Keratinocyte (primary cell): ENCODE results near the gene BSDC1. TPM values are rescaled to one million over a fixed set of nuclear protein-coding genes. Genes with fewer than 3 reads are reported as not detected.
"Not testable (repeated sequence)": the region's sequence is repeated elsewhere in the genome, so short reads cannot be mapped to it uniquely, and the experiment has no call there.

ENCODE experiments used
- DNase-seq: peaks from one replicate; pipeline ENCODE4 v3.0.0-alpha.2; 2011; ENCODE audit warnings: low read depth, missing footprints, low spot score
- FAIRE-seq: peaks from 2 replicates; lab custom pipeline; 2011; peaks lifted over from hg19 to GRCh38; lab: Jason Lieb, UNC
- H2AFZ ChIP-seq: 2 replicates; pipeline ENCODE4 v1.6.0; 2012; ENCODE audit warnings: low read length, control low read depth, inconsistent platforms; ENCODE audit not compliant: control insufficient read depth
- H3K27ac ChIP-seq: 2 replicates; pipeline ENCODE4 v1.5.1; 2011; ENCODE audit warnings: low read length; ENCODE audit not compliant: control insufficient read depth, insufficient read depth
- H3K27me3 ChIP-seq: 3 replicates; pipeline ENCODE4 v1.6.0; 2011; ENCODE audit warnings: low read length; ENCODE audit not compliant: control insufficient read depth, insufficient read depth; ENCODE audit errors: extremely low read depth
- H3K36me3 ChIP-seq, 2 experiments: 2 replicates in 1 of 2; 3 replicates in 1 of 2; pipeline ENCODE4 v1.5.1; 2011; ENCODE audit warnings: low read length in 2 of 2, mild to moderate bottlenecking in 1 of 2; ENCODE audit not compliant: control insufficient read depth in 2 of 2, insufficient read depth in 2 of 2; ENCODE audit errors: extremely low read depth in 1 of 2
- H3K4me1 ChIP-seq: 3 replicates; pipeline ENCODE4 v1.5.1; 2011; ENCODE audit warnings: low read length; ENCODE audit not compliant: control insufficient read depth, insufficient read depth; ENCODE audit errors: extremely low read depth
- H3K4me2 ChIP-seq: 3 replicates; pipeline ENCODE4 v1.6.0; 2011; ENCODE audit warnings: low read depth, low read length; ENCODE audit not compliant: control insufficient read depth, insufficient read depth; ENCODE audit errors: extremely low read depth
- H3K4me3 ChIP-seq, 3 experiments: fragments of 200-600 bp in 1 of 3; sonication (generic) in 1 of 3; 2 replicates in 2 of 3; 3 replicates in 1 of 3; pipeline ENCODE4 v1.5.1; 2011 to 2016; ENCODE audit warnings: low read length in 3 of 3, mild to moderate bottlenecking in 3 of 3, control low read depth in 2 of 3, inconsistent platforms in 1 of 3, low read depth in 1 of 3, mixed read lengths in 1 of 3, mixed run types in 1 of 3, moderate library complexity in 1 of 3; ENCODE audit not compliant: control insufficient read depth in 2 of 3, insufficient read depth in 2 of 3; ENCODE audit errors: extremely low read depth in 1 of 3
- H3K79me2 ChIP-seq: 2 replicates; pipeline ENCODE4 v1.6.0; 2012; ENCODE audit warnings: low read length; ENCODE audit not compliant: control insufficient read depth, insufficient read depth
- H3K9ac ChIP-seq: 3 replicates; pipeline ENCODE4 v1.6.0; 2011; ENCODE audit warnings: low read length; ENCODE audit not compliant: control insufficient read depth, insufficient read depth; ENCODE audit errors: extremely low read depth
- H3K9me1 ChIP-seq: 3 replicates; pipeline ENCODE4 v1.6.0; 2011; ENCODE audit warnings: low read length; ENCODE audit not compliant: control insufficient read depth, insufficient read depth; ENCODE audit errors: extremely low read depth
- H3K9me3 ChIP-seq: 2 replicates; pipeline ENCODE4 v1.5.1; 2012; ENCODE audit warnings: low read depth, low read length; ENCODE audit not compliant: control insufficient read depth
- H4K20me1 ChIP-seq: 3 replicates; pipeline ENCODE4 v1.6.0; 2011; ENCODE audit warnings: low read length; ENCODE audit not compliant: control insufficient read depth, insufficient read depth; ENCODE audit errors: extremely low read depth
- EZH2 ChIP-seq: IDR thresholded peaks from one replicate; pipeline ENCODE4 v1.6.1; 2012; ENCODE audit warnings: inconsistent platforms, mild to moderate bottlenecking, low read length, moderate library complexity
- dilution Hi-C: fragments of 300-500 bp; cut with MboI; formaldehyde crosslinking; loops from one replicate; pipeline ENCODE4 v1.7.0; 2020; ENCODE audit warnings: low sequenced_read_pairs; ENCODE audit not compliant: extremely low pct_ligation_motif_present
- polyA minus RNA-seq, 3 experiments: library from RNA; depleted of rRNA, polyadenylated mRNA; stranded (reverse); fragments of >200 nt; gene quantifications; 1 replicate in 1 of 3; 2 replicates in 1 of 3; 3 replicates in 1 of 3; pipeline ENCODE4 v1.2.3, GENCODE V29; 2011
- polyA plus RNA-seq, 5 experiments: library from polyadenylated mRNA; depleted of rRNA in 3 of 5; stranded (reverse) in 3 of 5; stranded (forward) in 1 of 5; unstranded in 1 of 5; fragments of >200 nt; gene quantifications; 1 replicate in 1 of 5; 2 replicates in 3 of 5; 3 replicates in 1 of 5; pipeline versions ENCODE4 v1.2.1 to v1.2.3, GENCODE V29; 2011 to 2012; ENCODE audit warnings: missing spikeins in 2 of 5, low read depth in 1 of 5, low replicate concordance in 1 of 5
- TF ChIP-seq, protein P1 (sequence below), 3 experiments: IDR thresholded peaks in 1 of 3; conservative IDR thresholded peaks in 1 of 3; optimal IDR thresholded peaks in 1 of 3; 2 replicates in 2 of 3; 3 replicates in 1 of 3; pipeline versions ENCODE3 to v1.5.1; 2011; ENCODE audit warnings: low read length in 3 of 3, mild to moderate bottlenecking in 3 of 3, moderate library complexity in 2 of 3, control low read depth in 1 of 3, inconsistent platforms in 1 of 3; ENCODE audit not compliant: insufficient read depth in 2 of 3; ENCODE audit errors: extremely low read depth in 1 of 3

Gene BSDC1, protein sequence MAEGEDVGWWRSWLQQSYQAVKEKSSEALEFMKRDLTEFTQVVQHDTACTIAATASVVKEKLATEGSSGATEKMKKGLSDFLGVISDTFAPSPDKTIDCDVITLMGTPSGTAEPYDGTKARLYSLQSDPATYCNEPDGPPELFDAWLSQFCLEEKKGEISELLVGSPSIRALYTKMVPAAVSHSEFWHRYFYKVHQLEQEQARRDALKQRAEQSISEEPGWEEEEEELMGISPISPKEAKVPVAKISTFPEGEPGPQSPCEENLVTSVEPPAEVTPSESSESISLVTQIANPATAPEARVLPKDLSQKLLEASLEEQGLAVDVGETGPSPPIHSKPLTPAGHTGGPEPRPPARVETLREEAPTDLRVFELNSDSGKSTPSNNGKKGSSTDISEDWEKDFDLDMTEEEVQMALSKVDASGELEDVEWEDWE
- polyA plus RNA-seq (37.1 to 51.8 TPM (median 38.1 TPM) in 3 replicates), polyA minus RNA-seq (26.5 to 30.4 TPM (median 30.3 TPM) in 3 replicates)
- polyA plus RNA-seq (2011; ENCODE audit: low read depth): 22.5 TPM
- polyA plus RNA-seq (2011; cell fraction: cytosol; rRNA removed): 37.9 and 38.0 TPM in 2 replicates
- polyA plus RNA-seq (2011; cell fraction: nucleus; rRNA removed): 70.8 TPM in 2 replicates
- polyA plus RNA-seq (2012; ENCODE audit: low replicate concordance): 29.6 and 42.9 TPM in 2 replicates
- polyA minus RNA-seq (2011; cell fraction: cytosol; rRNA and poly(A)+ RNA removed): 21.7 TPM
- polyA minus RNA-seq (2011; cell fraction: nucleus; rRNA and poly(A)+ RNA removed): 25.7 and 36.5 TPM in 2 replicates

DNA sequence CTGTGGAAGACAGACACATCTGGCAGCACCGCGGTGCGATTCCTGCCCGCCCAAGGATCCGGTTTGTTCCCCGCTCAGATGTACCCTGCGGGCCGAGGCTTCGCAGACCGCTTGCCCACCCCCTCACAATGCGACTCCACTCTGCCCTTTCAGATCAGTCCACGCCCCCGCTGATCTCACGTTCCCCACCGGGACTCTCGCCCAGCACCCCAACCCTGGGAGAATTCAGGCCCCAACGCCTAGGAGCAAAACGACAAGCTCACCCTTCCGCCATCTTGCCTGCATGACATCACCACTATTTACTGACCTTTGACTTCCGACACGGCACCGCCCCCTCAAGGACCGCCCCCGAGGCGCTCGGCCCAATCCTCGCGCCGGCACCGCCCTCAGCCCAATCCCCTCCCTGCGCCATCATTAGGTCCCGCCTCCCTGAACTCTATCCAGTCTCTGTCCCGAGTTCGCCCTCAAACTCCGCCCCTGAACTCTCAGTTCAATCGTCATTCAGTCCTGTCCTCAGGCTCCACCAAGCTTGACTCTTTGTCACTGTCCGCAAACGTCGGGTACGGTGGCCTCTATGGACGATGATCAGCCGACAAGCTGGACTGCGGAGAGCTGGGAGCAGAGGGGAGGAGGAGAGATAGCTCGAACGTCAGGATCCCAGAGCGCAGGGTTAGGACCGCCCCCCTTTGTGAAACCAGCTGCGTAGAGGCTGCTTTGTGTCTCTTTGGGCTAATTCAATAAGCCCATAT is at the start of gene BSDC1:
Gene BSDC1 (minus strand): TSS at position 301 of the 749 bp plus-strand sequence. CDS start 27 bp downstream, at position 274.
- Histone ChIP-seq H3K79me2 (peaks cover 26% of the 10 kb centered on the region), H4K20me1 (no peaks in the 10 kb centered on the region), H3K36me3 (peaks cover 10 to 14% of the 10 kb centered on the region in 2 experiments), H3K9me1 (no peaks in the 10 kb centered on the region), H3K4me2 (peak within 1 kb of the TSS; percentile 100), H3K9ac (peak within 1 kb of the TSS; percentile 99), H3K9me3 (no peaks in the 10 kb centered on the region), H2AFZ (peak within 1 kb of the TSS; percentile 98), H3K4me1 (peaks cover 9% of the 10 kb centered on the region), H3K4me3 (peak within 1 kb of the TSS; percentile 88 to 98 (median 93)), H3K27me3 (no peaks in the 10 kb centered on the region), H3K27ac (peak within 1 kb of the TSS; percentile 96)
- DNase-seq (peak; percentile 94), FAIRE-seq (peak; percentile 93)
- dilution Hi-C loops: no loop called here
- TF ChIP-seq, protein P1, sequence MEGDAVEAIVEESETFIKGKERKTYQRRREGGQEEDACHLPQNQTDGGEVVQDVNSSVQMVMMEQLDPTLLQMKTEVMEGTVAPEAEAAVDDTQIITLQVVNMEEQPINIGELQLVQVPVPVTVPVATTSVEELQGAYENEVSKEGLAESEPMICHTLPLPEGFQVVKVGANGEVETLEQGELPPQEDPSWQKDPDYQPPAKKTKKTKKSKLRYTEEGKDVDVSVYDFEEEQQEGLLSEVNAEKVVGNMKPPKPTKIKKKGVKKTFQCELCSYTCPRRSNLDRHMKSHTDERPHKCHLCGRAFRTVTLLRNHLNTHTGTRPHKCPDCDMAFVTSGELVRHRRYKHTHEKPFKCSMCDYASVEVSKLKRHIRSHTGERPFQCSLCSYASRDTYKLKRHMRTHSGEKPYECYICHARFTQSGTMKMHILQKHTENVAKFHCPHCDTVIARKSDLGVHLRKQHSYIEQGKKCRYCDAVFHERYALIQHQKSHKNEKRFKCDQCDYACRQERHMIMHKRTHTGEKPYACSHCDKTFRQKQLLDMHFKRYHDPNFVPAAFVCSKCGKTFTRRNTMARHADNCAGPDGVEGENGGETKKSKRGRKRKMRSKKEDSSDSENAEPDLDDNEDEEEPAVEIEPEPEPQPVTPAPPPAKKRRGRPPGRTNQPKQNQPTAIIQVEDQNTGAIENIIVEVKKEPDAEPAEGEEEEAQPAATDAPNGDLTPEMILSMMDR (optimal IDR thresholded peaks at IDR 0.05 in 1 of 3, IDR thresholded peaks at IDR 0.05 in 1 of 3, conservative IDR thresholded peaks at IDR 0.05 in 1 of 3; ENCODE audit: extremely low read depth in 1 of 3, insufficient read depth in 2 of 3, low read length in 3 of 3): no peak
- no peak for TF ChIP-seq EZH2

DNA sequence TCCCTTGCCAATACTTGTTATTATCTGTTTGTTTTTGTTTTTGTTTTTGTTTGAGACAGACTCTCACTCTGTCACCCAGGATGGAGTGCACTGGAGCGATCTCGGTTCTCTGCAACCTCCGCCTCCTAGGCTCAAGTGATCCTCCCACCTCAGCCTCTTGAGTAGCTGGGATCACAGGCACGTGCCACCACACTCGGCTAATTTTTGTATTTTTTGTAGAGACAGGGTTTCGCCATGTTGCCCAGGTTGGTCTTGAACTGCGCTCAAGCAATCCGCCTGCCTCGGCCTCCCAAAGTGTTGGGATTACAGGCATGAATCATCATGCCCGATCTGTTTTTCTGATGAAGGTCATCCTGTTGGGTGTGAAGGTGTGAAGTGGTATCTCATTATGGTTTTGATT is 47.2 kb upstream of the BSDC1 start:
- H3K27ac ChIP-seq, FAIRE-seq, H3K9ac ChIP-seq, H3K36me3 ChIP-seq, H2AFZ ChIP-seq, H3K4me2 ChIP-seq, H3K79me2 ChIP-seq, DNase-seq, H3K27me3 ChIP-seq, H3K9me1 ChIP-seq, H3K9me3 ChIP-seq, H4K20me1 ChIP-seq, H3K4me1 ChIP-seq, dilution Hi-C loops, H3K4me3 ChIP-seq: not testable (repeated sequence)

DNA sequence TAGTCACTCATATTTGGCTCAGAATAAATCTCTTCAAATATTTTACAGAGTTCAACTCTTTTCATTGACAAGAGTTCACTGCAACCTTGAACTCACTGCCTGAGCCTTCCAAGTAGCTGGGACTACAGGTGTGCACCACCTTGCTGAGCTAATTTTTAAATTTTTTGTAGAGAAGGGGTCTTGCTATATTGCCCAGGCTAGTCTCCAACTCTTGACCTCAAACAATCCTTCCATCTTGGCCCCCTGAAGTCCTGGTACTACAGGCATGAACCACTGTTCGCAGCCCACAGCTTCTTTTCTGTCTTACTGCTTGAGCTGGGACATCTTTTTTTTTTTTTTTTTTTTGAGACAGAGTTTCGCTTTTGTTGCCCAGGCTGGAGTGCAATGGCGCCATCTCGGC is 44.5 kb upstream of the BSDC1 start:
- H3K36me3 ChIP-seq, H3K9me1 ChIP-seq, H3K27ac ChIP-seq, DNase-seq, H2AFZ ChIP-seq, H3K79me2 ChIP-seq, H4K20me1 ChIP-seq, H3K27me3 ChIP-seq, H3K4me2 ChIP-seq, H3K4me3 ChIP-seq, H3K9me3 ChIP-seq, H3K9ac ChIP-seq, H3K4me1 ChIP-seq, FAIRE-seq, dilution Hi-C loops: not testable (repeated sequence)
